ENCODE measurements around the gene TUBB3.
"Not testable (repeated sequence)": the region's sequence is repeated elsewhere in the genome, so short reads cannot be mapped to it uniquely, and the experiment has no call there.

TUBB3 gene

GRCh38 chr16:89922884-89923639, at the start of gene TUBB3:
TUBB3 (plus strand) TSS chr16:89923342; CDS start chr16:89923402, 60 bp downstream.
- DNase-seq, result peak; percentile 90

DNA sequence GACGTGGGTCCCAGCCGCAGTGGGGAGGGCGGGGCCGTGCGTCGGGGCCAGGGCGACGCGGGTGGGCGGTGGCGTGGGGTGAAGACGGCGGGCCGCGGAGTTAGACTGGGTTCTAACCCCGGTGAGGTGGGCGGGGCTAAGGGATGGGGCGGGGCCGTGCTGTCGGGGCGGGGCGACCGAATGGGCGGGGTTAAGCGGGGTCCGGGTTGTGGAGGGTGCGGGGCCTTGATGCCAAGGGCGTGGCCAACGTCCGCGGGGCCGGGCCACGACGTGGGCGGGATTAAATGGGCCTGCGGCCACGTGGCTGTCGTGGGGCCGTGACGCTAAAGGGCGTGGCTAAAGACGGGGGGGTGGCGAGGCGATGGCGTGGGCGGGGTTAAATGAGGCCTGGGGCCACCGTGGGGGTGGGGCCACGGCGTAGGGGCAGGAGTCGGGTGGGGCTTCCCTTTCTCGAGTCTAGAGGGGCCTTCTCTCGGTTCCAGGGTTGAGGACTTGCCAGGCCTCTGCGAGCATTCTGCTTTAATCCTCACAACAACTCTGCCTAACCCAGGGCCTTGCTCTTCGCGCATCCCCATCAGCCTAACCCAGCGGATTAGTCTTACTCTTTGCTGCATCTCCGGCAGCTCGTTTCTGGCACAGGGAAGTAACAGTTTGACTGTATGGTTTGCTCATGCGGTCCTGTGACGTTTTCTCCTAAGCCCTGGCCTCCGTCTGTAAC, 49.0 kb upstream of the TUBB3 start:
- peak; percentile 97 for DNase-seq

DNA sequence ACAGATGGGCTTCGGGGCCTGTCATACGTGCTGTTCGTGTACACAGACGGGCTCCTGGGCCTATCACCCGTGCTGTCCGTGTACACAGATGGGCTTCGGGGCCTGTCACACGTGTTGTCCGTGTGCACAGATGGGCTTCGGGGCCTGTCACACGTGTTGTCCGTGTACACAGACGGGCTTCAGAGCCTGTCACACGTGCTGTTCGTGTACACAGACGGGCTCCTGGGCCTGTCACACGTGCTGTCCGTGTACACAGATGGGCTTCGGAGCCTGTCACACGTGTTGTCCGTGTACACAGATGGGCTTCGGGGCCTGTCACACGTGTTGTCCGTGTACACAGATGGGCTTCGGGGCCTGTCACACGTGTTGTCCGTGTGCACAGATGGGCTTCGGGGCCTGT, 44.0 kb upstream of the TUBB3 start:
- DNase-seq, result not testable (repeated sequence)

DNA sequence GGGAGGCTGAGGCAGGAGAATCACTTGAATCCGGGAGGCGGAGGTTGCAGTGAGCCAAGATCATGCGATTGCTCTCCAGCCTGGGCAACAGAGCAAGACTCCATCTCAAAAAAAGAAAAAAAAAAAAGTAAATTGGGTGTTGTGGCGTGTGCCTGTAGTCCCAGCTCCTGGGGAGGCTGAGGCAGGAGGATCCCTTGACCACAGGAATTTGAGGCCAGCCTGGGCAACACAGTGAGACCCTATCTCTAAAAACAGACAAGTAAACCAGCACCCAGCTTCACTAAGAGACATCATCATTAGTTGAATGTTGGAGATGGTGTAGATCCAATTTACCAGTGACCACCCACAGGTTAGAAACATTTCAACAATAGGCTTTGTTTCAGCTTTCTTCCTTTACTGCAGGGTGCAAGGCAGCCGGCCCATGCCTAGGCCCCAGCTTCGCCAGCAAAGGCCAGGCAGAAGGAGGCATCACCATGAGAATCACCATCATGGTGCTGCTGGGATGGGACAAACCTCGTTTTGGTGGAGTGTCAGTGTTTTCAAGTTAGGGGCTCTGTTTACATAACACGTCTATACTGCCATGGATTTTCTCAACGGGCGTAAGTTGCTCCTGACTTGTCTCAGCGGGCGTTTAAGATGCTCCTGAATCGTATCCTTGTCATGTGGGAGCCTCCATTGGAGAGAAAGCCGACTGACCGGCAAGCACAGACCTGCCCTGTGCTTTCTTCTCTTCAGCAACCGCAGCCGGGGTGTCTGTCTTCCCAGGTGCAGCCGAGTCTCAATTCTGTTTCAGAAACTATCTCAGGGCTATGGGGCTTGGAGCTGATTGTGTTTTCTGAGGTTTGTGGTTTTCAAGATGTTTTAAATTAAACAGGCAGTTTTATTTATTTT, 42.4 kb upstream of the TUBB3 start:
- peak; percentile 38 for DNase-seq

- DNase-seq, result no peak
These were observed 41.8 kb upstream of the TUBB3 start for GRCh38 chr16:89881368-89881730.

GRCh38 chr16:89883346-89884040, 39.6 kb upstream of the TUBB3 start:
- DNase-seq, result no peak

DNA sequence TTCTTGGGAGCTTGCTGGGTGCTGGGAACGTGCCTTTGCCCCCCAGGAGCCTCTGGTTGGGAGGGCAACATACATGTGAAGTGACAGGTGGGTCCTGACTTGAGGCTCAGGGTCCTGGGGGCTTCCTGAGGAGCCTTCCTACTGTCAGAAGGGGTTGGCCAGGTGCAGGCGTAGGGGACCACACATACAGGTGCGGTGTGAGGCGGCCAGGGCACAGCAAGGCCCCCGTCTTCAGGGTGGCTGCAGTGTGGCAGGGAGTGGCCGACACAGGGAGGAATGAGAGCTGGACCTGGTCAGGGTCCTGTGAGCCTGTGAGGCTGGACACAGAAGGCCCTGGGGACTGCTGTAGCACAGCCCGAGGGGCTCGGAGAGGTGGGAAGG, 39.1 kb upstream of the TUBB3 start:
- DNase-seq, result no peak

DNA sequence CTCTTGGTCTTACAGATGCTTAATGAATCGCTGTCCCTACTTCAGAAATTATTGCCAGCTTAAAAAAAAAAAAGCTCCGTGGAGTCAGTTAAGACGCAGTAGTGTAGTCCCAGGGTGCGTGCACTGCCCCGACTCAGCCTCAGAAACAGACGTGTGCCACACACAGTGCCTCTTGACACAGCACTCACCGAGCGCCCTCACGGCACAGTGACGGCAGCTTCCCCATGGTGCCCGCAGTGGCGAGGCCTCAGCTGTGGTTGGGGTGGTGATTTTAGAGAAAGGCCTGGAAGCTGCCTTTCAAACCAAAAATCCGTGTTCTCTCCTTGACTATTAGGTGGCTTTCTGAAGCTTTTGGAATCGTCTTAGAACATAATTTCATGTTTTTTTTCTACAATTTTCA, 35.9 kb upstream of the TUBB3 start:
- no peak for DNase-seq

- no peak for DNase-seq
These were observed 32.9 kb upstream of the TUBB3 start for GRCh38 chr16:89890200-89890599.

DNA sequence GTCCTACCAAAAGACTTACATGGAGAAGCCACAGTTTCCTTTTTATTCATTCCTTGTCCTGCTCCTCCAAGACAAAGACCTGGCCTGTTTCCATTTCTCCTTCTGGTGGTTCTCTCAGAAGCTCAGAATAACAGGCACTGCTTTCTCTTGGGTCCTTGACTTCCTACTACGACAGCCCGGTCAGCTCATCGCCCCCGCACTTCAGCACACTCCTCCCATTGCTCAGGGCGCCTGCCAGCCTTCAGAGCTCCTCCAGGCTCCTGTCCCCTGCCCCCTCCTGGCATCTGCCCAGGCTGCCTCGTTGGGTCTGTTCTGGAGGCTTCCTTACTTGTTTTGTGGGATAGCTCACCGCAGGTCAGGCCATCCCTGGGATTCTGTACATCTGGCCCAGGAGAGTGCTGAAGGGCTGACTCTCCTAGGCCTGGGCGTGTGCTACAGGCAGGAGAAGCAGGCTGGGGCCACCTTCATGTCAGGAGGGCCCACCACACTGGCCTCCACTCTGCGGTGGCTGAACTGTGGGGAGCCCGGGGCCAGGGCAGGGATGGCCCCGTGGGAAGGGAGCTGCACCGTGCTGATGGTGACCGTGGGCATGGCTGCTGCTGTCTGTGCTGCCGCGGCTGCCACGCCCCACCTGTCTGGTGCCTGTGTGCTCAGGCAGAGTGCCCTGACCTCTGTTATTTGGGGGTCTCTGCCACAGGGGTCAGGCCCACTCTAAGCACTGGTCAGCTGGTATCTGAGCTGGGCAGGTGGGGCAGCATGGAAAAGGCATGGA, 32.1 kb upstream of the TUBB3 start:
- DNase-seq, result no peak

DNA sequence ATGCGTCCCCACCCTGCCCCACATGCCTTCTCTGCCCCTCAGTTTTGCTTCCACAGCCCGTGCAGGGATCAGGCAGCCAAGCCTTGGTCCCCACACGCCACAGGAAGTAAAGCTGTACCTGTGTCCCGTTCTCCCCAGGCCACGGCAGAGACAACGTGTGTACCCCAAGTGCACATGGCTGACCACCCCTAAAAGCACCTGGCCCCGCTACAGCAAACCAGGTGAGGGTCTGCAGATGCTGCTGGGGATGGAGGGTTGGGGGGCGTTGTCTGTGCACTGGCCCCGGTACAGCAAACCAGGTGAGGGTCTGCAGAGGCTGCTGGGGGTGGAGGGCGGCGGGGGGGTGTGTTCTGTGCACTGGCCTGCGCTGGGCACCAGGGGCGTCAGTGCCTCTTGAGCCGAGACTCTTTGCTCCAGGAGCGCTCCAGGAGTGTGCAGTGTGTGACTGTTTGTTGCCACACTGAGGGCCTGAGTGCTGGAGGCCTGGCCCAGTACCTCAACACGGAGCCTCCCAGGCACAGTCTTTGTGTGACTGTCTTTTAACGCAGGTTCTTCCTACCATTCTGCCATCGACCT, 31.0 kb upstream of the TUBB3 start:
- no peak for DNase-seq

- DNase-seq, result no peak
These were observed 30.5 kb upstream of the TUBB3 start for GRCh38 chr16:89892635-89893034.

DNA sequence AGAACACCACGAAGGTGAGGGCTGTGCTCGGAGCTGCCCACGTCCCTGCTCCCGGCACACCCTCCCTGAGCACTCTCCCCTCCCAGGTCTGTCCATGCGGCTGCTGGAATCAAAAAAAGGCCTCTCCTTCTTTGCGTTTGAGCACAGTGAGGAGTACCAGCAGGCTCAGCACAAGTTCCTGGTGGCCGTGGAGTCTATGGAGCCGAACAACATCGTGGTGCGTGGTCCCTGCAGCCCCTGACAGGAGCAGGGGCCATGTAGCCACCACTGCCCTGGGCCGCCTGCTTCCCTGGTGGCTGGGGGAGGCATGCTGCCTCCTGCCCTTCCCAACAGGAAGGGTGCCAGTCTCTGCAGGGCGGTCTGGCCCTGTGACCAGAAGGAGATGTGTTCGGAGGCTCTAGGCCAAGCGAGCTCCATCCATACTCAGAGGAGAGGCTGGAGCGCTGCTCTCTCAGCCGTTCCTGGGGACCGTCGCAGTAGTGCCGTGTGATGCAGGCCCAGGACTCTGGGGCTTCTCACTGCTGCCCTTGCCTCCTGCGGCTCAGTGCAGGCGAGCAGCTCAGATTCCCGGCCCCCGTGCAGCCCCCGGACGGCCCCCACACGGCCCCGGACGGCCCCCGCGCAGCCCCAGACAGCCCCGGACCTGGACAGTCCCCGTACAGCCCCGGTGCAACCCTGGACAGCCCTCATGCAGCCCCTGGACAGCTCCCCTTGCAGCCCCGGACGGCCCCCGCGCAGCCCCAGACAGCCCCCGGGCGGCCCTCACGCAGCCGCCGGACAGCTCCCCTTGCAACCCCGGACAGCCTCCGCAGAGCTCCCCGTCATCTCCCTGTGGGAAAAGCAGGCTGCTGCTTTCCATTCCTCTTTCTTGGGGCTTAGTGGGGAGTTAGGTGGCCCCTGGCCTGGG, 29.2 kb upstream of the TUBB3 start:
- peak; percentile 38 for DNase-seq

DNA sequence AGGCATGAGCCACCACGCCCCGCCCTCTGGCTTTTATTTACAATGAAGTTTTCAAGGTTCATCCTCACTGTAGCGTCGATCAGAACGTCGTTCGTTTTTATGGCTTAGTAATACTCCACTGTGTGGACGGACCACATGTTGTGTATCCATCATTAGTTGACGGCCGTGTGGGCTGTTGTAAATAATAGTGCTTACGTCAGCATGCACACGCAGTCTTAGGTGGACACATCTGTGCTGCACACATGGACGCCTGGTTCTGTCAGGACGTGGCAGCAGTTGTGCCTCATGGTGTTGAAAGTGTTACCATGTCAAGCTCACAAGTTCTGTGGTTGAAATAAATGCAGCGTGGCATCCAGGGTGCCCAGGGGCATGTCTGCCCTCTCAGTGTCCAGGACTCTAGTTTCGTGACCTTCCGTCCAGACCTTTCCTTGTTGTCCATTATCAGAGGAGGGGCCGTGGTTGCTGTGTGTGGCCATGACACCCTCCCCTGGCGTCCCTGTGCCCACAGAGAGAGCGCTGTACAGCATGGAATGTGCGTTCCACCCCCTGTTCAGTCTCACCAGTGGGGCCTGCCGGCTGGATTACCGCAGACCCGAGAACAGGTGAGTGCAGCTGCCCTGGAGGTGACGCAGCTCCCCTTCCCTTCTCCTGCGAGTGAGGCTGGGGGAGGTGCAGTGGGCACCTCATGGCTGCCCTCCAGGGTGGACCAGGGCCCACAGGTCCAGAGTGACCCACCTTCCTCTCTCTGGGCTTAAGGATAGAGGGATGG, 27.5 kb upstream of the TUBB3 start:
- no peak for DNase-seq

GRCh38 chr16:89897204-89897603, 25.9 kb upstream of the TUBB3 start:
- DNase-seq, result no peak

- DNase-seq, result no peak
These were observed 24.8 kb upstream of the TUBB3 start for GRCh38 chr16:89898201-89898967.

DNA sequence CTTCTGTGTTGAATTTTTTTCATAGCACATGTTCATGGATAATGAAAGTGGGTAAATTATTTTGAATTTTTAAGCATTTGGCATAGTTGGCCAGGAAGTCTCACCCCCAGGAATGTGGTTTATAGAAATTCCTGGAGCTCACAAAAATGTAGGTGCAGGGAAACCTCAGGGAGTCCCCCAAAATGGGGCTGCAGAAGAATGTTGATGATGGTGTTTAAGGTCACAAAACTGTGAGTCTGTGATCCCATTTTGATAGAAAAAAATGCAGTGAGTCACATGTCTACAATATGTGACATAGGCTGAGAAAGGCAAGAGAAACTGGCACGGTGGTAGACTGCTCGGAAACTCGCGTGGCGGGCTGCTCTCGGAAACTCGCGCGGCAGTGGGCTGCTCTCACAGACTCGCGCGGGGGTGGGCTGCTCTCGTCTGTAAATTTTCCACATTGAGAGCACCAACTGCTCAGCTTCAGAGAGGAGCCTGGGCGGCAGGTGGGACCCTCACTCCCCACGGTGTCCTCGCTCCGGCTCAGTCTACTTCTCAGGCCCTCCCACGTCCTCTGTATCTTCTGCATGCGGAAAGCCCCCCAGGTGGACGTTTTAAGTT, 23.2 kb upstream of the TUBB3 start:
- DNase-seq, result no peak

DNA sequence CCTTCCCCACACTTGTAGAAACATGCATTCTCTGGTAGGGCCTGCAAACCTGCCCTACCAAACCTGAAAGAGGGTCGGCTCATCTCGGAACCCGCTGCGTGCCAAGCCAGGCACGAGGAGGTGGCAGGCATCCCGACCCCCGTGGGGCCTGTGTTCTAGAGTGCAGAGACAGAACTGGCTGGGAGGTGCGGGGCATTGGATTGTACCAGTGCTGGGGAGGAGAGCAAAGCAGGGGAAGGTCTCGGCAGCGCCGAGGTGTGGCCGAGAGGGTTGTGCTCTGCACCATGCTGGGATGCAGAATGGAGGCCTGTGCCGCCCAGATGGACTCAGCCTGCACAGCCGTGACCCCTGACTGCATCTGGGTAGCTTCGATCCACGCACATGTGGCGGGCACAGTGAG, 22.3 kb upstream of the TUBB3 start:
- DNase-seq, result no peak

- no peak for DNase-seq
These were observed 20.2 kb upstream of the TUBB3 start for GRCh38 chr16:89902980-89903379.
